Right ventricle myocardium inferior (tissue), 1 donor: ENCODE data around the gene SLC15A4. TPM values are rescaled to one million over a fixed set of nuclear protein-coding genes. Genes with fewer than 3 reads are reported as not detected.

ENCODE experiments used
- total RNA-seq: library from RNA; stranded (reverse); fragmentation: NEBNext Ultra II Directional; extraction: Animal tissue kit (Norgen Biotek cat#: 25700); gene quantifications from one replicate; pipeline ENCODE4 v1.2.1, GENCODE V29; 2021
- donor health status: DM: no; HTN: yes; CAD: no; lungs with severe emphysema.

The SLC15A4 gene
- total RNA-seq, 1 donor from 2014 or later = 16.3 TPM

Other genes with a start within 250 kb of the SLC15A4 start
- gene GLT1D1, start 29.5 kb upstream of the SLC15A4 start, total RNA-seq = 0.68 TPM